ENCODE measurements around the gene GPR157.
"Not testable (repeated sequence)": the region's sequence is repeated elsewhere in the genome, so short reads cannot be mapped to it uniquely, and the experiment has no call there.

Gene GPR157

GRCh38 chr1:9097947-9098705 lies 30.8 kb downstream of the GPR157 start:
- no peak for DNase-seq (ENCODE audit: low read depth in 2 of 2)
- no peak overlapping the region for H3K4me3 ChIP-seq (replicated peaks in 1 of 2; ENCODE audit: low read depth in 2 of 2, low read length in 2 of 2)
- TF ChIP-seq CTCF (IDR thresholded peaks at IDR 0.05; ENCODE audit: low read depth, low read length), result no peak

- H3K4me3 ChIP-seq (replicated peaks in 1 of 2; ENCODE audit: low read depth in 2 of 2, low read length in 2 of 2), result no peak overlapping the region
- no peak for TF ChIP-seq CTCF (IDR thresholded peaks at IDR 0.05; ENCODE audit: low read depth, low read length)
- DNase-seq (ENCODE audit: low read depth in 2 of 2), result no peak
Measured at GRCh38 chr1:9095818-9096217, 33.1 kb downstream of the GPR157 start.

GRCh38 chr1:9093996-9094595 lies 34.8 kb downstream of the GPR157 start:
- DNase-seq (ENCODE audit: low read depth in 2 of 2); H3K4me3 ChIP-seq (replicated peaks in 1 of 2; ENCODE audit: low read depth in 2 of 2, low read length in 2 of 2): not testable (repeated sequence)

- no peak overlapping the region for H3K4me3 ChIP-seq (replicated peaks in 1 of 2; ENCODE audit: low read depth in 2 of 2, low read length in 2 of 2)
- no peak for TF ChIP-seq CTCF (IDR thresholded peaks at IDR 0.05; ENCODE audit: low read depth, low read length)
- no peak for DNase-seq (ENCODE audit: low read depth in 2 of 2)
Measured at GRCh38 chr1:9093581-9093980, 35.3 kb downstream of the GPR157 start.

- TF ChIP-seq CTCF (IDR thresholded peaks at IDR 0.05; ENCODE audit: low read depth, low read length), result no peak
- H3K4me3 ChIP-seq (replicated peaks in 1 of 2; ENCODE audit: low read depth in 2 of 2, low read length in 2 of 2), result no peak overlapping the region
- DNase-seq (ENCODE audit: low read depth in 2 of 2), result no peak
Measured at GRCh38 chr1:9093091-9093490, 35.8 kb downstream of the GPR157 start.

GRCh38 chr1:9088807-9089206 lies 40.1 kb downstream of the GPR157 start:
- no peak for DNase-seq (ENCODE audit: low read depth in 2 of 2)
- H3K4me3 ChIP-seq (replicated peaks in 1 of 2; ENCODE audit: low read depth in 2 of 2, low read length in 2 of 2), result no peak overlapping the region
- no peak for TF ChIP-seq CTCF (IDR thresholded peaks at IDR 0.05; ENCODE audit: low read depth, low read length)

GRCh38 chr1:9087411-9088125 lies 41.3 kb downstream of the GPR157 start:
- no peak for DNase-seq (ENCODE audit: low read depth in 2 of 2)
- no peak overlapping the region for H3K4me3 ChIP-seq (replicated peaks in 1 of 2; ENCODE audit: low read depth in 2 of 2, low read length in 2 of 2)
- no peak for TF ChIP-seq CTCF (IDR thresholded peaks at IDR 0.05; ENCODE audit: low read depth, low read length)
